HCT116 (cell line): ENCODE data around the gene XPNPEP1. TPM values are rescaled to one million over a fixed set of nuclear protein-coding genes. Genes with fewer than 3 reads are reported as not detected.

Source experiments
- ATAC-seq: fragments of 200-7000 bp; cut with Tn5 transposase; 2 replicates; pipeline ENCODE4 v1.9.1; 2020; ENCODE audit warnings: mild to moderate bottlenecking, moderate library complexity
- BruUV-seq: library from RNA; stranded (reverse); fragments of 400-500 nt; replicated peaks from 2 replicates; lab custom pipeline; 2021; lab: Mats Ljungman, UMichigan
- CTCF ChIA-PET: fragments of 300-600 bp; sonication (Branson Sonifier 250); formaldehyde crosslinking; loops from one replicate; lab custom pipeline; 2021; ENCODE audit warnings: antibody characterized with exemption; lab: Charles Lee
- POLR2A ChIA-PET: fragments of 300-600, 350-600 bp; sonication (Branson Sonifier 250); formaldehyde crosslinking; loops from one replicate; lab custom pipeline; 2021; ENCODE audit warnings: antibody characterized with exemption; lab: Charles Lee
- RAD21 ChIA-PET, 2 experiments: fragments of 300-600 bp; sonication (Branson Sonifier 250); formaldehyde crosslinking; loops; one replicate each; lab custom pipeline; 2023; ENCODE audit warnings: low total read pairs in 2 of 2; ENCODE audit not compliant: uncharacterized antibody in 2 of 2, unreplicated experiment in 2 of 2, low non-redundant PET in 1 of 2; lab: Charles Lee
- DNase-seq: peaks from one replicate; pipeline ENCODE4 v3.0.0-alpha.2; 2010; ENCODE audit warnings: low read depth, low spot score
- H2AFZ ChIP-seq: fragments of 200-600 bp; shearing (Covaris generic), sonication (generic); 2 replicates; pipeline ENCODE4 v1.6.1; 2017; ENCODE audit warnings: low read depth, mixed run types, mixed read lengths, antibody characterized with exemption, low read length; ENCODE audit not compliant: poor library complexity, severe bottlenecking
- H3K27ac ChIP-seq: 2 replicates; pipeline ENCODE4 v1.5.1; 2012; ENCODE audit warnings: low read depth, low read length
- H3K27me3 ChIP-seq: fragments of 200-600 bp; sonication (generic); 2 replicates; pipeline ENCODE4 v1.6.1; 2016; ENCODE audit warnings: mixed run types, low read length, mixed read lengths; ENCODE audit not compliant: insufficient read depth
- H3K36me3 ChIP-seq, 2 experiments: fragments of 200-500 bp in 1 of 2; fragments of 200-600 bp in 1 of 2; sonication (Bioruptor generic) in 1 of 2; sonication (generic) in 1 of 2; 2 replicates each; pipeline versions ENCODE4 v1.5.1 to v1.6.1; 2014 to 2016; ENCODE audit warnings: low read length in 2 of 2, inconsistent platforms in 1 of 2, mixed read lengths in 1 of 2, mixed run types in 1 of 2; ENCODE audit not compliant: insufficient read depth in 2 of 2, control insufficient read depth in 1 of 2
- H3K4me1 ChIP-seq, 2 experiments: fragments of 200-600 bp in 1 of 2; sonication (generic) in 1 of 2; 2 replicates each; pipeline versions ENCODE4 v1.5.1 to v1.6.1; 2012 to 2017; ENCODE audit warnings: low read length in 2 of 2, inconsistent platforms in 1 of 2, mild to moderate bottlenecking in 1 of 2, mixed read lengths in 1 of 2, mixed run types in 1 of 2, moderate library complexity in 1 of 2; ENCODE audit not compliant: insufficient read depth in 2 of 2, control insufficient read depth in 1 of 2
- H3K4me2 ChIP-seq: fragments of 200-600 bp; sonication (generic); 2 replicates; pipeline ENCODE4 v1.6.1; 2017; ENCODE audit warnings: mixed run types, low read length, mixed read lengths
- H3K4me3 ChIP-seq, 2 experiments: fragments of 200-600 bp in 1 of 2; sonication (generic) in 1 of 2; replicated peaks in 1 of 2; 2 replicates each; pipeline ENCODE4 v1.5.1; 2011 to 2016; ENCODE audit warnings: low read length in 2 of 2, control low read depth in 1 of 2, low read depth in 1 of 2, mild to moderate bottlenecking in 1 of 2, mixed read lengths in 1 of 2, mixed run types in 1 of 2
- H3K79me2 ChIP-seq: fragments of 200-600 bp; sonication (generic); 2 replicates; pipeline ENCODE4 v1.6.1; 2017; ENCODE audit warnings: mild to moderate bottlenecking, mixed run types, low read length, moderate library complexity, mixed read lengths; ENCODE audit not compliant: insufficient read depth
- H3K9ac ChIP-seq: fragments of 200-600 bp; sonication (generic); 2 replicates; pipeline ENCODE4 v1.6.1; 2016; ENCODE audit warnings: low read length, mixed read lengths
- H3K9me2 ChIP-seq: fragments of 200-600 bp; sonication (generic), shearing (Covaris generic); 2 replicates; pipeline ENCODE4 v1.6.1; 2017; ENCODE audit warnings: mixed run types, mild to moderate bottlenecking, moderate library complexity; ENCODE audit not compliant: insufficient read depth
- H3K9me3 ChIP-seq, 2 experiments: fragments of 200-500 bp in 1 of 2; fragments of 200-600 bp in 1 of 2; sonication (Bioruptor generic) in 1 of 2; sonication (generic) in 1 of 2; 2 replicates each; pipeline ENCODE4 v1.6.1; 2014 to 2017; ENCODE audit warnings: low read length in 2 of 2, mixed read lengths in 2 of 2, inconsistent platforms in 1 of 2, low read depth in 1 of 2, mild to moderate bottlenecking in 1 of 2, mixed run types in 1 of 2, moderate library complexity in 1 of 2; ENCODE audit not compliant: control insufficient read depth in 1 of 2, insufficient read depth in 1 of 2
- H4K20me1 ChIP-seq: fragments of 200-600 bp; sonication (generic), shearing (Covaris generic); 2 replicates; pipeline ENCODE4 v1.6.1; 2017; ENCODE audit warnings: mixed run types, mild to moderate bottlenecking, moderate library complexity; ENCODE audit not compliant: insufficient read depth
- ELF1 ChIP-seq: IDR thresholded peaks from 2 replicates; pipeline ENCODE4 v1.6.1; 2012; ENCODE audit warnings: low read depth, borderline replicate concordance
- FOSL1 ChIP-seq: IDR thresholded peaks from 2 replicates; pipeline ENCODE4 v1.6.1; 2012; ENCODE audit warnings: low read depth
- POLR2A ChIP-seq: IDR thresholded peaks from 2 replicates; pipeline ENCODE4 v1.7.0; 2011; ENCODE audit warnings: borderline replicate concordance; ENCODE audit not compliant: insufficient read depth, insufficient read length; ENCODE audit errors: extremely low read depth
- POLR2AphosphoS5 ChIP-seq: IDR thresholded peaks from 2 replicates; pipeline ENCODE4 v1.6.1; 2011; ENCODE audit warnings: mild to moderate bottlenecking, low read depth, low read length, moderate library complexity
- RAD21 ChIP-seq: IDR thresholded peaks from 2 replicates; pipeline ENCODE4 v1.6.1; 2012; ENCODE audit warnings: low read depth, mild to moderate bottlenecking
- REST ChIP-seq: IDR thresholded peaks from 2 replicates; pipeline ENCODE4 v1.6.1; 2012; ENCODE audit warnings: low read depth
- SIN3A ChIP-seq: IDR thresholded peaks from 2 replicates; pipeline ENCODE4 v1.6.1; 2012; ENCODE audit warnings: low read depth
- TCF7L2 ChIP-seq: IDR thresholded peaks from 2 replicates; pipeline ENCODE4 v1.7.0; 2011; ENCODE audit warnings: borderline replicate concordance, inconsistent platforms; ENCODE audit not compliant: insufficient read depth, insufficient read length; ENCODE audit errors: extremely low read depth
- intact Hi-C: fragments of 100-400 bp; cut with micrococcal nuclease; formaldehyde crosslinking; loops from 2 replicates; pipeline ENCODE4 v1.10.0; 2022
- total RNA-seq: library from RNA; stranded (reverse); gene quantifications from one replicate; pipeline ENCODE4 v1.2.1, GENCODE V29; 2021; ENCODE audit not compliant: unreplicated experiment
- TF ChIP-seq, protein P1 (sequence below), 3 experiments: fragments of 200-600 bp in 1 of 3; sonication (generic) in 1 of 3; IDR thresholded peaks in 2 of 3; conservative IDR thresholded peaks in 1 of 3; 2 replicates each; pipeline ENCODE4 v1.5.1; 2012 to 2017; ENCODE audit warnings: low read depth in 2 of 3, low read length in 2 of 3, antibody characterized with exemption in 1 of 3, borderline replicate concordance in 1 of 3, control low read depth in 1 of 3, mild to moderate bottlenecking in 1 of 3, mixed read lengths in 1 of 3, mixed run types in 1 of 3, moderate library complexity in 1 of 3; ENCODE audit not compliant: insufficient read depth in 1 of 3

The XPNPEP1 gene
- total RNA-seq, 1 experiment from 2014 or later = 87.3 TPM

DNA sequence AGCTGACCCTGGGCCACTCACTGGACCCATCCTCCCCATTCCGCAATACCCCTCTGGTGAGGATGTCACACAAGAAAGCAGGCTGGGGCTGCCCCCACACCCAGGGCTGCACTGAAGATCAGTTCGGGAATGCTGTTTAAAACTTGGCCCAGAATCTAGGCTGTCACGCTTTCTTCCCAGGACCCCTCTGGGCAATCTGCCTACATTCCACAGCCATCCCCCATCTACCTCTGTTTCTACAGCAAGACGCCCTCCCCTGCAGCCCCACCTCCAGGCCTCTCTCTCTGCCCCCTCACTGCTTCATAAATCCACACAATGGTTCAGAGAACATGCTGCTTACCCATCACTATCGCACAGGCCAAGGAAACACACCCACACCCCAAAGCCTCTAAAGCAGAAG, 36.1 kb downstream of the XPNPEP1 start:
- ATAC-seq = no peak
- H4K20me1 ChIP-seq = 0 out of 2 replicates have a peak, but pooled peaks cover 4% of the 10 kb centered on the region
- H3K4me3 ChIP-seq = no peak overlapping the region
- BruUV-seq = no TSS peak
- CTCF ChIA-PET = no interaction called here
- TF ChIP-seq POLR2AphosphoS5 = no peak
- no peak for TF ChIP-seq ELF1
- H3K9ac ChIP-seq = no peak overlapping the region
- H3K4me2 ChIP-seq = no peak overlapping the region
- no peaks in the 10 kb centered on the region for H3K9me3 ChIP-seq
- intact Hi-C loops = no loop called here
- H3K4me1 ChIP-seq = peaks cover 7 to 8% of the 10 kb centered on the region in 2 experiments
- no peak overlapping the region for H2AFZ ChIP-seq
- no peak overlapping the region for H3K27ac ChIP-seq
- H3K36me3 ChIP-seq = peaks cover 19 to 32% of the 10 kb centered on the region in 2 experiments; a peak in 3 of 4 replicates
- DNase-seq = no peak
- no peaks in the 10 kb centered on the region for H3K79me2 ChIP-seq
- POLR2A ChIA-PET = interaction anchor here (1.1 kb wide), 1 partner anchor 36 kb away, joined by 3 read pairs; the partner anchor contains the start of gene XPNPEP1
- RAD21 ChIA-PET = no interaction called here
- no peaks in the 10 kb centered on the region for H3K27me3 ChIP-seq
- no peaks in the 10 kb centered on the region for H3K9me2 ChIP-seq

DNA sequence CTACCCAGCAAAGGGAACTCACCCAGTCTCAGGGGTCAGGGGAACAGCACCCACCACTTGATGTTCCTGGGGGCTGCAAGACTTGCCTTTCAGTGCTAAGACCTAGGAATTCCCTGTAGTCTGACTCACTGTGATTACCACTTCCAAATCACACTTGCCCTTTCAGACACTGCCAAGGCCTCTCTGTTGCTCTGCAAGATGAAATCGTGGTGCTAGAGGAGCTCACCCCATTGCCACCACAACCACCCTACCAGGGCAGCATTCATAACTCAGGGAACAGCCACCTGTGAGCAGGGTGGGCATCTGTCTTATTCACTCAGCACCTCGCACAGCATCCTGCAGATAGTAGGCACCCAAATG, 36.5 kb downstream of the XPNPEP1 start:
- Histone ChIP-seq H3K79me2 (no peaks in the 10 kb centered on the region), H3K9me2 (no peaks in the 10 kb centered on the region), H3K9me3 (no peaks in the 10 kb centered on the region), H3K27me3 (no peaks in the 10 kb centered on the region), H3K9ac (no peak overlapping the region), H2AFZ (no peak overlapping the region), H4K20me1 (0 out of 2 replicates have a peak, but pooled peaks cover 4% of the 10 kb centered on the region), H3K27ac (no peak overlapping the region), H3K4me2 (no peak overlapping the region), H3K4me1 (peaks cover 7 to 8% of the 10 kb centered on the region in 2 experiments), H3K36me3 (peaks cover 19 to 37% of the 10 kb centered on the region in 2 experiments; a peak in 3 of 4 replicates), H3K4me3 (no peak overlapping the region)
- ATAC-seq = no peak
- CTCF ChIA-PET = no interaction called here
- POLR2A ChIA-PET = no interaction called here
- TF ChIP-seq REST (no peak), POLR2AphosphoS5 (no peak), FOSL1 (no peak), SIN3A (no peak), POLR2A (no peak), TCF7L2 (no peak), RAD21 (no peak)
- TF ChIP-seq, protein P1, sequence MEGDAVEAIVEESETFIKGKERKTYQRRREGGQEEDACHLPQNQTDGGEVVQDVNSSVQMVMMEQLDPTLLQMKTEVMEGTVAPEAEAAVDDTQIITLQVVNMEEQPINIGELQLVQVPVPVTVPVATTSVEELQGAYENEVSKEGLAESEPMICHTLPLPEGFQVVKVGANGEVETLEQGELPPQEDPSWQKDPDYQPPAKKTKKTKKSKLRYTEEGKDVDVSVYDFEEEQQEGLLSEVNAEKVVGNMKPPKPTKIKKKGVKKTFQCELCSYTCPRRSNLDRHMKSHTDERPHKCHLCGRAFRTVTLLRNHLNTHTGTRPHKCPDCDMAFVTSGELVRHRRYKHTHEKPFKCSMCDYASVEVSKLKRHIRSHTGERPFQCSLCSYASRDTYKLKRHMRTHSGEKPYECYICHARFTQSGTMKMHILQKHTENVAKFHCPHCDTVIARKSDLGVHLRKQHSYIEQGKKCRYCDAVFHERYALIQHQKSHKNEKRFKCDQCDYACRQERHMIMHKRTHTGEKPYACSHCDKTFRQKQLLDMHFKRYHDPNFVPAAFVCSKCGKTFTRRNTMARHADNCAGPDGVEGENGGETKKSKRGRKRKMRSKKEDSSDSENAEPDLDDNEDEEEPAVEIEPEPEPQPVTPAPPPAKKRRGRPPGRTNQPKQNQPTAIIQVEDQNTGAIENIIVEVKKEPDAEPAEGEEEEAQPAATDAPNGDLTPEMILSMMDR (IDR thresholded peaks at IDR 0.05 in 2 of 3, conservative IDR thresholded peaks at IDR 0.05 in 1 of 3; ENCODE audit: borderline replicate concordance in 1 of 3, insufficient read depth in 1 of 3, low read depth in 2 of 3, low read length in 2 of 3) = no peak
- BruUV-seq = no TSS peak
- RAD21 ChIA-PET = no interaction called here
- intact Hi-C loops = no loop called here
- no peak for DNase-seq
